H1 (cell line): ENCODE data around the gene RARA. TPM values are rescaled to one million over a fixed set of nuclear protein-coding genes. Genes with fewer than 3 reads are reported as not detected.

Experiments
- CTCF ChIA-PET: fragments of 300-600 bp; sonication (Branson Sonifier 250); formaldehyde crosslinking; loops from one replicate; lab custom pipeline; 2021; ENCODE audit not compliant: partially characterized antibody; lab: Charles Lee
- POLR2A ChIA-PET: fragments of 300-600 bp; sonication (Branson Sonifier 250); formaldehyde crosslinking; loops from one replicate; lab custom pipeline; 2021; ENCODE audit warnings: inconsistent platforms; ENCODE audit not compliant: partially characterized antibody; lab: Charles Lee
- DNase-seq, 2 experiments: peaks; one replicate each; pipeline versions ENCODE4 v3.0.0 to v3.0.0-alpha.2; 2010 to 2022; ENCODE audit warnings: low spot score in 2 of 2, low read depth in 1 of 2, mixed read lengths in 1 of 2
- FAIRE-seq: peaks from 2 replicates; lab custom pipeline; 2011; peaks lifted over from hg19 to GRCh38; lab: Jason Lieb, UNC
- H2AFZ ChIP-seq: 2 replicates; pipeline ENCODE4 v1.8.1; 2012; ENCODE audit warnings: low read length, inconsistent platforms
- H2AK5ac ChIP-seq: 2 replicates; pipeline ENCODE4 v1.6.1; 2013; ENCODE audit warnings: low read depth, low read length
- H2BK120ac ChIP-seq: replicated peaks from 2 replicates; pipeline ENCODE3; 2013; ENCODE audit warnings: low read depth, low read length, inconsistent platforms
- H2BK12ac ChIP-seq: 2 replicates; pipeline ENCODE4 v1.6.1; 2013; ENCODE audit warnings: low read depth, low read length
- H2BK15ac ChIP-seq: 2 replicates; pipeline ENCODE4 v1.6.1; 2013; ENCODE audit warnings: low read length
- H2BK20ac ChIP-seq: 2 replicates; pipeline ENCODE4 v1.6.1; 2013; ENCODE audit warnings: low read length
- H2BK5ac ChIP-seq: 2 replicates; pipeline ENCODE4 v1.6.1; 2013; ENCODE audit warnings: low read depth, low read length
- H3K14ac ChIP-seq: 2 replicates; pipeline ENCODE4 v1.6.1; 2013; ENCODE audit warnings: inconsistent platforms; ENCODE audit not compliant: insufficient read length
- H3K18ac ChIP-seq: 2 replicates; pipeline ENCODE4 v1.6.1; 2013; ENCODE audit warnings: low read length; ENCODE audit errors: extremely low read depth
- H3K23ac ChIP-seq: 2 replicates; pipeline ENCODE4 v1.6.1; 2013; ENCODE audit warnings: inconsistent platforms; ENCODE audit not compliant: insufficient read length
- H3K23me2 ChIP-seq: 2 replicates; pipeline ENCODE4 v1.6.1; 2013; ENCODE audit warnings: low read depth, low read length
- H3K27ac ChIP-seq: 2 replicates; pipeline ENCODE4 v1.6.1; 2011; ENCODE audit warnings: low read depth, low read length, inconsistent platforms
- H3K27me3 ChIP-seq, 4 experiments: replicated peaks in 1 of 4; 1 replicate in 1 of 4; 2 replicates in 3 of 4; pipeline versions ENCODE4 v1.6.1 to v1.8.1; 2011 to 2013; ENCODE audit warnings: low read length in 3 of 4, mild to moderate bottlenecking in 3 of 4, inconsistent platforms in 2 of 4, mixed read lengths in 2 of 4, moderate library complexity in 1 of 4; ENCODE audit not compliant: control insufficient read depth in 3 of 4, insufficient read depth in 3 of 4; ENCODE audit errors: extremely low read depth in 1 of 4
- H3K36me3 ChIP-seq, 4 experiments: 2 replicates each; pipeline versions ENCODE4 v1.6.1 to v1.8.1; 2011 to 2013; ENCODE audit warnings: mild to moderate bottlenecking in 4 of 4, low read length in 3 of 4, moderate library complexity in 2 of 4, control low read depth in 1 of 4, inconsistent platforms in 1 of 4; ENCODE audit not compliant: insufficient read depth in 4 of 4, control insufficient read depth in 2 of 4
- H3K4ac ChIP-seq: replicated peaks from 2 replicates; pipeline ENCODE3; 2013; ENCODE audit warnings: low read length, low read depth, mixed read lengths, inconsistent platforms; ENCODE audit not compliant: insufficient read length
- H3K4me1 ChIP-seq, 4 experiments: replicated peaks in 1 of 4; 1 replicate in 1 of 4; 2 replicates in 3 of 4; pipeline versions ENCODE4 v1.6.1 to v1.8.1; 2011 to 2013; ENCODE audit warnings: low read length in 3 of 4, inconsistent platforms in 2 of 4, mixed read lengths in 1 of 4; ENCODE audit not compliant: insufficient read depth in 4 of 4, control insufficient read depth in 3 of 4
- H3K4me2 ChIP-seq, 2 experiments: 2 replicates each; pipeline versions ENCODE4 v1.6.1 to v1.8.1; 2011 to 2013; ENCODE audit warnings: low read depth in 2 of 2, low read length in 2 of 2, control low read depth in 1 of 2, inconsistent platforms in 1 of 2, mild to moderate bottlenecking in 1 of 2; ENCODE audit not compliant: insufficient read depth in 1 of 2
- H3K4me3 ChIP-seq, 4 experiments: fragments of 200-600, 300-600 bp in 1 of 4; sonication (generic), shearing (Covaris generic), sonication (Bioruptor Twin) in 1 of 4; 2 replicates each; pipeline versions ENCODE4 v1.5.1 to v1.8.1; 2011 to 2016; ENCODE audit warnings: low read length in 4 of 4, low read depth in 3 of 4, control low read depth in 2 of 4, inconsistent platforms in 2 of 4, mild to moderate bottlenecking in 2 of 4, mixed read lengths in 1 of 4, moderate library complexity in 1 of 4; ENCODE audit not compliant: insufficient read depth in 2 of 4; ENCODE audit errors: extremely low read depth in 1 of 4
- H3K56ac ChIP-seq: replicated peaks from 2 replicates; pipeline ENCODE3; 2013; ENCODE audit warnings: low read depth, mild to moderate bottlenecking, mixed read lengths, low read length, inconsistent platforms; ENCODE audit not compliant: insufficient read length
- H3K79me1 ChIP-seq: 2 replicates; pipeline ENCODE4 v1.6.1; 2013; ENCODE audit warnings: low read depth, low read length, control low read depth
- H3K79me2 ChIP-seq, 2 experiments: 2 replicates each; pipeline versions ENCODE4 v1.6.1 to v1.8.1; 2012 to 2013; ENCODE audit warnings: low read length in 2 of 2, mild to moderate bottlenecking in 2 of 2, inconsistent platforms in 1 of 2; ENCODE audit not compliant: insufficient read depth in 2 of 2, control insufficient read depth in 1 of 2
- H3K9ac ChIP-seq, 4 experiments: replicated peaks in 1 of 4; 1 replicate in 1 of 4; 2 replicates in 3 of 4; pipeline versions ENCODE4 v1.6.1 to v1.8.1; 2011 to 2013; ENCODE audit warnings: low read depth in 3 of 4, low read length in 3 of 4, control low read depth in 2 of 4, mild to moderate bottlenecking in 2 of 4, moderate library complexity in 2 of 4, inconsistent platforms in 1 of 4; ENCODE audit errors: extremely low read depth in 1 of 4
- H3K9me3 ChIP-seq, 2 experiments: 2 replicates each; pipeline versions ENCODE4 v1.6.1 to v1.8.1; 2012 to 2013; ENCODE audit warnings: mild to moderate bottlenecking in 2 of 2, moderate library complexity in 2 of 2, control low read depth in 1 of 2, inconsistent platforms in 1 of 2, low read depth in 1 of 2, low read length in 1 of 2, mixed read lengths in 1 of 2; ENCODE audit not compliant: insufficient read depth in 2 of 2
- H4K20me1 ChIP-seq, 2 experiments: replicated peaks in 1 of 2; 2 replicates each; pipeline versions ENCODE3 to v1.8.1; 2011 to 2013; ENCODE audit warnings: inconsistent platforms in 2 of 2, low read length in 2 of 2, mild to moderate bottlenecking in 1 of 2; ENCODE audit not compliant: insufficient read depth in 2 of 2, control insufficient read depth in 1 of 2
- H4K5ac ChIP-seq: 2 replicates; pipeline ENCODE4 v1.6.1; 2013; ENCODE audit warnings: low read length, low read depth, mixed read lengths, inconsistent platforms; ENCODE audit not compliant: insufficient read length
- H4K8ac ChIP-seq: 2 replicates; pipeline ENCODE4 v1.8.0; 2013; ENCODE audit warnings: mild to moderate bottlenecking, moderate library complexity, low read length, inconsistent platforms; ENCODE audit not compliant: insufficient read depth; ENCODE audit errors: extremely low read depth
- H4K91ac ChIP-seq: replicated peaks from 2 replicates; pipeline ENCODE3; 2013; ENCODE audit warnings: low read length, mixed read lengths, inconsistent platforms; ENCODE audit not compliant: insufficient read length
- CEBPB ChIP-seq: IDR thresholded peaks from 2 replicates; pipeline ENCODE4 v1.6.1; 2012; ENCODE audit warnings: low read depth, low read length
- CHD2 ChIP-seq: IDR thresholded peaks from 2 replicates; pipeline ENCODE4 v1.6.1; 2012; ENCODE audit warnings: low read length, improper control_type of control experiment
- CREB1 ChIP-seq: IDR thresholded peaks from 2 replicates; pipeline ENCODE4 v1.6.1; 2012; ENCODE audit warnings: inconsistent platforms
- KDM1A ChIP-seq: fragments of 200-600, 300-600 bp; sonication (generic); IDR thresholded peaks from 2 replicates; pipeline ENCODE4 v1.7.1; 2016; ENCODE audit warnings: mild to moderate bottlenecking, low read length, borderline replicate concordance
- RAD21 ChIP-seq, 2 experiments: IDR thresholded peaks in 1 of 2; conservative IDR thresholded peaks in 1 of 2; 2 replicates each; pipeline ENCODE4 v1.6.1; 2011; ENCODE audit warnings: low read depth in 2 of 2, low read length in 2 of 2, improper control_type of control experiment in 1 of 2, inconsistent platforms in 1 of 2, mild to moderate bottlenecking in 1 of 2, moderate library complexity in 1 of 2
- RXRA ChIP-seq: IDR thresholded peaks from 2 replicates; pipeline ENCODE4 v1.6.1; 2011; ENCODE audit warnings: low read depth, mild to moderate bottlenecking, low read length, moderate library complexity; ENCODE audit not compliant: insufficient read depth
- SUZ12 ChIP-seq: fragments of 200-600 bp; sonication (generic); IDR thresholded peaks from 2 replicates; pipeline ENCODE4 v1.6.1; 2012; ENCODE audit warnings: mild to moderate bottlenecking, inconsistent platforms, low read length, moderate library complexity, mixed read lengths
- WGBS, 2 experiments: shearing (Covaris generic) in 1 of 2; methylation state at CpG; one replicate each; pipeline versions ENCODE4 v1.1.6 to v1.1.7; 2013 to 2015; ENCODE audit warnings: low lambda C conversion rate in 2 of 2, mixed read lengths in 2 of 2, inconsistent platforms in 1 of 2, low coverage in 1 of 2, missing lambda C conversion rate in 1 of 2; ENCODE audit not compliant: insufficient replicate concordance in 2 of 2, insufficient coverage in 1 of 2, insufficient read length in 1 of 2; ENCODE audit errors: extremely low coverage in 1 of 2, missing lambda C conversion rate in 1 of 2; 5-methylcytosine and 5-hydroxymethylcytosine counted together
- polyA plus RNA-seq, 7 experiments: library from polyadenylated mRNA; depleted of rRNA in 3 of 7; stranded (reverse) in 5 of 7; unstranded in 2 of 7; fragments of >200 nt in 5 of 7; fragments of 200-250 nt in 2 of 7; gene quantifications; 1 replicate in 5 of 7; 2 replicates in 1 of 7; 4 replicates in 1 of 7; pipeline versions ENCODE4 v1.2.1 to v1.2.3, GENCODE V29; 2011 to 2013; ENCODE audit warnings: missing spikeins in 2 of 7, mixed read lengths in 2 of 7
- total RNA-seq: library from RNA; stranded (reverse); fragmentation: NEBNext Ultra II Directional; extraction: Animal tissue kit (Norgen Biotek cat#: 25700); gene quantifications from 2 replicates; pipeline ENCODE4 v1.2.1, GENCODE V29; 2021
- TF ChIP-seq, protein P1 (sequence below), 3 experiments: IDR thresholded peaks; 1 replicate in 2 of 3; 2 replicates in 1 of 3; pipeline versions ENCODE4 v1.5.1 to v1.6.1; 2011; ENCODE audit warnings: low read length in 3 of 3, mild to moderate bottlenecking in 3 of 3, inconsistent platforms in 2 of 3, low read depth in 1 of 3, moderate library complexity in 1 of 3; ENCODE audit not compliant: insufficient read depth in 1 of 3; ENCODE audit errors: control extremely low read depth in 1 of 3
- TF ChIP-seq, protein P2 (sequence below): IDR thresholded peaks from 2 replicates; pipeline ENCODE4 v1.6.1; 2012; ENCODE audit warnings: inconsistent platforms

RARA gene
- total and polyA plus RNA-seq, 2 of the 8 experiments (the other 6 are each of a cell fraction or from before 2014, with no cell fraction given) = 4.4 to 16.5 TPM

DNA sequence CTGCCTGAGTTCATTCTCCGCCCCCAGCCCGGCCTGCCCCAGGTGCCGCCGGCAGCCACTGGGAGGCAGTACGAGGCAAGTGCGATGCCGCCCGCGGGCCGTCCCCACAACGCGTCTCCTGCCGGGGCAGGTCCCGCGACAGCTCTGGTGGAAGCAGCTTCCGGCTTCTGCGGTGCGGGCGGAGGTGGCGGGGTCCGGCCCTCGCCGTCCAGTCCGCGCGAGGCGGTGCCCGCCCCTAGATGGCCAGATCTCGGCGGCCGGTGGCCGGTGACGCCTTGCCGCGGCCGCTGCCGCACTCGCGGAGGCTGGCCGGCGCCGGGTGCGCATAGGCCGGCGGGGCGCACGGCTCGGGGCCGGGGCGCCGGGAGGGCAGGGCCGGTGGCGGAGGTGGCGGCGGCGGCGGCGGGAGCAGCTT lies 53.7 kb downstream of the RARA start:
- no peak overlapping the region for H4K91ac ChIP-seq
- no peak overlapping the region for H3K4ac ChIP-seq
- peak overlapping the region in 1 of 4 experiments; percentile 69; a peak in 1 of 7 replicates for H3K9ac ChIP-seq
- no peaks in the 10 kb centered on the region for H3K9me3 ChIP-seq
- peaks cover 18% of the 10 kb centered on the region; the same call in 1 of the 2 replicates for H3K23me2 ChIP-seq
- no peak overlapping the region for H3K18ac ChIP-seq
- H2BK5ac ChIP-seq = no peak overlapping the region
- H3K79me1 ChIP-seq = no peaks in the 10 kb centered on the region
- peak overlapping the region; percentile 75 to 98 for H3K4me2 ChIP-seq
- H3K36me3 ChIP-seq = no peaks in the 10 kb centered on the region
- H3K56ac ChIP-seq = no peak overlapping the region
- no peak overlapping the region for H3K23ac ChIP-seq
- H3K4me3 ChIP-seq = peak overlapping the region; percentile 21 to 65 (median 42); a peak in 7 of 8 replicates
- H3K14ac ChIP-seq = no peak overlapping the region
- POLR2A ChIA-PET = interaction anchor here (0.6 to 27.8 kb wide), 3 partner anchors 15 to 60 kb away, joined by 3 to 570 read pairs (median 3); partner anchors contain the start of genes CDC6 and RARA
- H4K8ac ChIP-seq = no peak overlapping the region; the same call in 1 of the 2 replicates
- DNase-seq (peak in 1 of 2 experiments; percentile 94), FAIRE-seq (no peak)
- 0 out of 2 replicates have a peak overlapping the region, but pooled peaks have one; percentile 5 for H2BK12ac ChIP-seq
- H2BK120ac ChIP-seq = no peak overlapping the region
- no peak overlapping the region for H4K5ac ChIP-seq
- H3K27me3 ChIP-seq = peaks cover 8 to 27% (median 24%) of the 10 kb centered on the region in 4 experiments
- peaks cover 0 to 2% of the 10 kb centered on the region in 2 experiments for H4K20me1 ChIP-seq
- H3K4me1 ChIP-seq = peaks cover 6 to 34% (median 23%) of the 10 kb centered on the region in 4 experiments
- H3K27ac ChIP-seq = no peak overlapping the region
- H2AFZ ChIP-seq = no peak overlapping the region
- H2BK15ac ChIP-seq = no peak overlapping the region
- H2AK5ac ChIP-seq = no peak overlapping the region
- 2% methylated on average over 17 of the region's 58 CpGs; no CpG with 5 or more reads in 1 of the 2 experiments for WGBS, 2 experiments
- CTCF ChIA-PET = interaction anchor here (0.6 to 30.8 kb wide), 28 partner anchors 9 to 255 kb away, joined by 3 to 1198 read pairs (median 4); partner anchors contain the start of gene RARA
- no peak overlapping the region for H2BK20ac ChIP-seq
- H3K79me2 ChIP-seq = no peaks in the 10 kb centered on the region
- TF ChIP-seq RXRA (no peak), CEBPB (no peak), SUZ12 (peak; percentile 3; the same call in 1 of the 2 replicates), CHD2 (peak; percentile 52), KDM1A (no peak), CREB1 (peak; percentile 51; the same call in 1 of the 2 replicates), RAD21 (IDR thresholded peaks at IDR 0.05 in 1 of 2, conservative IDR thresholded peaks at IDR 0.05 in 1 of 2; ENCODE audit: low read depth in 2 of 2, low read length in 2 of 2) (peak; percentile 73 to 78)
- TF ChIP-seq, protein P1, sequence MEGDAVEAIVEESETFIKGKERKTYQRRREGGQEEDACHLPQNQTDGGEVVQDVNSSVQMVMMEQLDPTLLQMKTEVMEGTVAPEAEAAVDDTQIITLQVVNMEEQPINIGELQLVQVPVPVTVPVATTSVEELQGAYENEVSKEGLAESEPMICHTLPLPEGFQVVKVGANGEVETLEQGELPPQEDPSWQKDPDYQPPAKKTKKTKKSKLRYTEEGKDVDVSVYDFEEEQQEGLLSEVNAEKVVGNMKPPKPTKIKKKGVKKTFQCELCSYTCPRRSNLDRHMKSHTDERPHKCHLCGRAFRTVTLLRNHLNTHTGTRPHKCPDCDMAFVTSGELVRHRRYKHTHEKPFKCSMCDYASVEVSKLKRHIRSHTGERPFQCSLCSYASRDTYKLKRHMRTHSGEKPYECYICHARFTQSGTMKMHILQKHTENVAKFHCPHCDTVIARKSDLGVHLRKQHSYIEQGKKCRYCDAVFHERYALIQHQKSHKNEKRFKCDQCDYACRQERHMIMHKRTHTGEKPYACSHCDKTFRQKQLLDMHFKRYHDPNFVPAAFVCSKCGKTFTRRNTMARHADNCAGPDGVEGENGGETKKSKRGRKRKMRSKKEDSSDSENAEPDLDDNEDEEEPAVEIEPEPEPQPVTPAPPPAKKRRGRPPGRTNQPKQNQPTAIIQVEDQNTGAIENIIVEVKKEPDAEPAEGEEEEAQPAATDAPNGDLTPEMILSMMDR (IDR thresholded peaks at IDR 0.05; ENCODE audit: control extremely low read depth in 1 of 3, insufficient read depth in 1 of 3, low read depth in 1 of 3, low read length in 3 of 3) = peak; percentile 81 to 96 (median 86)
- TF ChIP-seq, protein P2, sequence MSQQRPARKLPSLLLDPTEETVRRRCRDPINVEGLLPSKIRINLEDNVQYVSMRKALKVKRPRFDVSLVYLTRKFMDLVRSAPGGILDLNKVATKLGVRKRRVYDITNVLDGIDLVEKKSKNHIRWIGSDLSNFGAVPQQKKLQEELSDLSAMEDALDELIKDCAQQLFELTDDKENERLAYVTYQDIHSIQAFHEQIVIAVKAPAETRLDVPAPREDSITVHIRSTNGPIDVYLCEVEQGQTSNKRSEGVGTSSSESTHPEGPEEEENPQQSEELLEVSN = peak; percentile 61
